ENCODE measurements around the gene DALRD3.

DALRD3 gene

DNA sequence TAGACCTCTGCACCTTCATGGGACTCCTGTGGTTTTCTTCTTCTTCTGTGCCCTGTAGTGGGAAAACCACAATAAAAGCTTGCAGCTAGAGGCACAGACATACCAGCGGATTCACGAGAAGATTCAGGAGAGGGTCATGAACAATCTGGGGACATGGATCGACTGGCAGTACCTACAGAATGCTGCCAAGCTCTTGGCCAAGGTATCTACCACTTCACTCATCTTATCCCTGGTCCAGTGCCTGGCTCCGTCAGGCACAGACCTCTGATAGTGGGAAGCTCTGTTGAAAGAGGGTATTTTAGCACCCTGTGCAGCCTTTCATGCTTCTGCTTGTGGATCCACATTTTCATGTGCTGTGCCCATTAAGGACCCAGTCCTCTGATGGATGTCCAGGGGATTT lies 38.1 kb downstream of the DALRD3 start:
- no peak for DNase-seq (ENCODE audit: low read depth)

DNA sequence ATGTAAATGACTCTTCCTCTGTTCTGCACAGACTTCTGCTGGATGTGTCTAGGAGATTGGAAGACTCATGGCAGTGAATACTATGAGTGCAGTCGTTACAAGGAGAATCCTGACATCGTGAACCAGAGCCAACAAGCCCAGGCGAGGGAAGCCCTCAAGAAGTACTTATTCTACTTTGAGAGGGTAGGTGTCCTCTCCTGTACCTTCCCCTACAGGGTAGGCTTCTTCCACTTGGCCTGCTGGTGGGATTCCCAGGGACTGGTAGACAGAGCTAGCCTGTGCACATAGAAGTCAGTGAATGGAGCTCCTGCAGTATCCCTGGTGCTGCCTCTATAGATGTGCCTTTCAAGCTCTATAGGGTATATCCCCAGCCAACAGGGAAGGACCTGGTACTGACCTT lies 38.9 kb downstream of the DALRD3 start:
- no peak for DNase-seq (ENCODE audit: low read depth)

DNA sequence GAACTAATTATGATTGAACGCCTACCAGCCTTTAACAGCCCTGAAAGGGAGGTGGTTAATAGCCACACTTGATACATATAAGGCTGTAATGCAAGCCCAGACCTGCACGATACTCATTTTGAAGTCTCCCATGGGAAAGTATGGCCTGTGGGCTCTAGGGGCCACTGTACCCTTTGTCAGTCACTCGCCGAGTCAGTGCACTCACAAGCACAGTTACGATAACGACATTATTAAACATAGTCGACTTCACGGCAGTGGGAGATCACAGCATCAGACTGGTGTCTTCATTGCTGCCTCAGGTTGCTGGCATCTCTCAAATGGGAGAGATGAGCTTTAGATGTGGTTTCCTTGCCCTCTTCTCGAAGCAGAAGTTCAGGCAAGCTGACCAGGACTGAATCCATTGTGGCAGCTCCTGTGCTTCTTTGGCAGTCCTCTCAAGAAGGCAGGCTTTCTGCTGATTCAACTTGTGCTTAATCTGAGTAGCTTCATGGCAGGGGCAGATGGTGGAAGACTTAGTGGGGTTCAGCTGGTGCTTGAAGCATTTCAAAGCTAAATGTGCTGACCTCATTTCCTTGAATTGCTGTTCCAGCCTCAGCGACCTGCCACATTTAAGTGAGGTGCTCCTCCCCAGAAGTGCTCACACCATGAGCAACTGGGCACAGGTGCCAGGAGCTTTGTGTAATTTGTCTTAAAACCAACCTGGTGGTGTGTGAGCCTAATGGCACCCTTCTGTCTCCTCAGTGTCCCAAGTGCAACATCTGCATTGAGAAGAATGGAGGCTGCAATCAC lies 44.1 kb downstream of the DALRD3 start:
- no peak for DNase-seq (ENCODE audit: low read depth)

DNA sequence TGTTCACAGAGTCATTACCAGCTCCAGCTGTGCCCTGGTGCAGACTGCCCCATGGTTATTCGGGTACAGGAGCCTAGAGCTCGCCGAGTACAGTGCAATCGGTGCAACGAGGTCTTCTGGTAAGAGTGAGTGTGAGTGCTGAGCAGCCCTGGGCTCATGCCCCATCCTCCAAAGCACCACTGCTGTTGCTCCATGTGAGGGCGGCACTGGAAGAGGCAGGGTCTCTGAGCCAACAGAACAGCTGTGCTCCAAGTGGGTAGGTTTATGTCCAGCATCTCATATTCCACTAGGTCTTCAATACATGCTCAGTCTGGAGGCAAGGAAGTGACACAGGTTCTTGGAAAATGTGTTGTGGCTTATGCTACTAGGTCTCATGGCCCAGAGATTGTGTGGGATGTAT lies 47.8 kb downstream of the DALRD3 start:
- no peak for DNase-seq (ENCODE audit: low read depth)

DNA sequence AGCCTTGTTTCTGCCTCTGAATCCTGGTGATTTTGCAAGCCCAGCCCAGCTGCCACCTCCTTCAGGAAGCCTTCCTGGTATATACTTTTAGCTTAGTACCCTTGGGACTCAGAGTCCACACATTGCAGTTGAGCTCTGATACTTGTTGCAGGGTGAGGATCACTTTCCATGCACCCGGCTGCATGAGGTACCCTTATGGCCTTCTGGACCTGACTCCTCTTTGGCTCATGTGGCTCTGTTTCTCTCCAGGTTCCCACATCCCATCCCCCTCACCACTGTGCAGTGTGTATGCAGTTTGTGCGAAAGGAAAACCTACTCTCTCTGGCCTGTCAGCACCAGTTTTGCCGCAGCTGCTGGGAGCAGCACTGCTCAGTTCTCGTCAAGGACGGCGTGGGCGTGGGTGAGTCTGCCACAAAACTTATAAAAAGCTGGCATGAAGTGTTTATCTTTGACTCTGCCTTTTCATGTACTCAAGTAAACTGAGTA lies 51.5 kb downstream of the DALRD3 start:
- no peak for DNase-seq (ENCODE audit: low read depth)

DNA sequence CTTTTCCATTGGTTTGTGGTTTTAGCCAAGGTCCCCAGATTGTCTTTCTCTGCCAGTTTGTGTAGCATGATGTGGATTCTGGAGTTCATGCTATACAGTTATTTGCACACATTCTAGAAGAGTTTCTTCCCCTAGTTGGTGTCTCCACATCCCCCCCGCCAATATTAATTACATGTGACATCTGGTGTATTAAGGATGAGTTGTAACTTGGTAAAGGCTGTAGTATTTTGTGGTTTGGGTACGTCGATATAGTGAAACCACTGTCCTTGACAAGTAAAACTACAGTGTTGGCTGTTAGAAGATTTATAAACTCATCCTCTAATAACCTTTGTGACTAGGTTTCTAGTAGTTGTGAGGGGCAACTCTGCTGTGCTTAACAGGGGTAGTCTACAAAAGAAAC lies 52.0 kb downstream of the DALRD3 start:
- no peak for DNase-seq (ENCODE audit: low read depth)
